Dendritic cell treated with granulocyte-macrophage colony-stimulating factor and Interleukin-4, amounts not matched to agents 40 ng/mL and 50 ng/mL, for 4 days (primary cell): ENCODE results near the gene EPHA3.

Source experiments
- H3K27ac Mint-ChIP-seq: one replicate; pipeline ENCODE4 v1.8.0; 2022; ENCODE audit warnings: mild to moderate bottlenecking, mixed read lengths
- H3K27me3 Mint-ChIP-seq: one replicate; pipeline ENCODE4 v1.8.0; 2022; ENCODE audit warnings: mild to moderate bottlenecking, mixed read lengths
- H3K36me3 Mint-ChIP-seq: one replicate; pipeline ENCODE4 v1.8.0; 2022; ENCODE audit warnings: low read depth, mixed read lengths
- H3K4me1 Mint-ChIP-seq: one replicate; pipeline ENCODE4 v1.8.0; 2022; ENCODE audit warnings: low read depth, mixed read lengths
- H3K4me3 Mint-ChIP-seq: one replicate; pipeline ENCODE4 v1.8.0; 2022; ENCODE audit warnings: mild to moderate bottlenecking, moderate library complexity, mixed read lengths
- H3K9me3 Mint-ChIP-seq: one replicate; pipeline ENCODE4 v1.8.0; 2022; ENCODE audit warnings: mixed read lengths
- intact Hi-C: fragments of 100-400 bp; cut with micrococcal nuclease; formaldehyde crosslinking; loops from one replicate; pipeline ENCODE4 v1.15.0; 2022

Gene EPHA3

GRCh38 chr3:89262309-89262929 lies 155.0 kb downstream of the EPHA3 start:
- no peaks in the 10 kb centered on the region for H3K36me3 Mint-ChIP-seq
- peaks cover 18% of the 10 kb centered on the region for H3K9me3 Mint-ChIP-seq
- intact Hi-C loops = no loop called here
- H3K27ac Mint-ChIP-seq = no peak overlapping the region
- H3K4me3 Mint-ChIP-seq = no peak overlapping the region
- no peaks in the 10 kb centered on the region for H3K4me1 Mint-ChIP-seq
- H3K27me3 Mint-ChIP-seq = no peaks in the 10 kb centered on the region

GRCh38 chr3:89264037-89264560 lies 156.7 kb downstream of the EPHA3 start:
- Mint-ChIP-seq H3K4me3 (no peak overlapping the region), H3K27me3 (no peaks in the 10 kb centered on the region), H3K9me3 (peaks cover 18% of the 10 kb centered on the region), H3K4me1 (no peaks in the 10 kb centered on the region), H3K36me3 (no peaks in the 10 kb centered on the region), H3K27ac (no peak overlapping the region)
- intact Hi-C loops = no loop called here

- Mint-ChIP-seq H3K27me3 (no peaks in the 10 kb centered on the region), H3K4me1 (no peaks in the 10 kb centered on the region), H3K36me3 (no peaks in the 10 kb centered on the region), H3K4me3 (no peak overlapping the region), H3K9me3 (peaks cover 18% of the 10 kb centered on the region), H3K27ac (no peak overlapping the region)
- intact Hi-C loops = no loop called here
Observed at GRCh38 chr3:89266074-89266473, 158.7 kb downstream of the EPHA3 start.

GRCh38 chr3:89268059-89268458 lies 160.6 kb downstream of the EPHA3 start:
- Mint-ChIP-seq H3K27me3 (no peaks in the 10 kb centered on the region), H3K27ac (no peak overlapping the region), H3K36me3 (no peaks in the 10 kb centered on the region), H3K4me1 (no peaks in the 10 kb centered on the region), H3K9me3 (peaks cover 12% of the 10 kb centered on the region), H3K4me3 (no peak overlapping the region)
- intact Hi-C loops = no loop called here

GRCh38 chr3:89270201-89270600 lies 162.8 kb downstream of the EPHA3 start:
- Mint-ChIP-seq H3K36me3 (no peaks in the 10 kb centered on the region), H3K27ac (no peak overlapping the region), H3K27me3 (no peaks in the 10 kb centered on the region), H3K4me1 (no peaks in the 10 kb centered on the region), H3K9me3 (no peaks in the 10 kb centered on the region), H3K4me3 (no peak overlapping the region)
- intact Hi-C loops = no loop called here

- Mint-ChIP-seq H3K36me3 (no peaks in the 10 kb centered on the region), H3K27ac (no peak overlapping the region), H3K4me1 (no peaks in the 10 kb centered on the region)
Observed at GRCh38 chr3:89275001-89275400, 167.6 kb downstream of the EPHA3 start.

GRCh38 chr3:89276116-89276515 lies 168.7 kb downstream of the EPHA3 start:
- no peaks in the 10 kb centered on the region for H3K27me3 Mint-ChIP-seq
- no peak overlapping the region for H3K4me3 Mint-ChIP-seq
- H3K4me1 Mint-ChIP-seq = no peaks in the 10 kb centered on the region
- H3K27ac Mint-ChIP-seq = no peak overlapping the region
- intact Hi-C loops = no loop called here
- no peaks in the 10 kb centered on the region for H3K36me3 Mint-ChIP-seq
- no peaks in the 10 kb centered on the region for H3K9me3 Mint-ChIP-seq

More at GRCh38 chr3:89275001-89275400, 167.6 kb downstream of the EPHA3 start:
- Mint-ChIP-seq H3K9me3 (no peaks in the 10 kb centered on the region), H3K4me3 (no peak overlapping the region), H3K27me3 (no peaks in the 10 kb centered on the region)
- intact Hi-C loops = no loop called here

- no peak overlapping the region for H3K27ac Mint-ChIP-seq
- no peaks in the 10 kb centered on the region for H3K36me3 Mint-ChIP-seq
- H3K9me3 Mint-ChIP-seq = no peaks in the 10 kb centered on the region
- H3K4me1 Mint-ChIP-seq = no peaks in the 10 kb centered on the region
- H3K27me3 Mint-ChIP-seq = no peaks in the 10 kb centered on the region
- H3K4me3 Mint-ChIP-seq = no peak overlapping the region
- intact Hi-C loops = no loop called here
Observed at GRCh38 chr3:89278302-89279025, 171.0 kb downstream of the EPHA3 start.

- intact Hi-C loops = no loop called here
- Mint-ChIP-seq H3K4me3 (no peak overlapping the region), H3K4me1 (no peaks in the 10 kb centered on the region), H3K36me3 (no peaks in the 10 kb centered on the region), H3K27me3 (no peaks in the 10 kb centered on the region), H3K27ac (no peak overlapping the region), H3K9me3 (peaks cover under 1% of the 10 kb centered on the region)
Observed at GRCh38 chr3:89280301-89280700, 172.9 kb downstream of the EPHA3 start.

- intact Hi-C loops = no loop called here
- no peaks in the 10 kb centered on the region for H3K36me3 Mint-ChIP-seq
- no peaks in the 10 kb centered on the region for H3K4me1 Mint-ChIP-seq
- no peak overlapping the region for H3K4me3 Mint-ChIP-seq
- no peaks in the 10 kb centered on the region for H3K27me3 Mint-ChIP-seq
- peaks cover 6% of the 10 kb centered on the region for H3K9me3 Mint-ChIP-seq
- no peak overlapping the region for H3K27ac Mint-ChIP-seq
Observed at GRCh38 chr3:89280822-89281365, 173.5 kb downstream of the EPHA3 start.

- intact Hi-C loops = no loop called here
- no peaks in the 10 kb centered on the region for H3K27me3 Mint-ChIP-seq
- no peak overlapping the region for H3K27ac Mint-ChIP-seq
- no peak overlapping the region for H3K4me3 Mint-ChIP-seq
- peaks cover 17% of the 10 kb centered on the region for H3K9me3 Mint-ChIP-seq
- H3K4me1 Mint-ChIP-seq = no peaks in the 10 kb centered on the region
- H3K36me3 Mint-ChIP-seq = no peaks in the 10 kb centered on the region
Observed at GRCh38 chr3:89287902-89288508, 180.6 kb downstream of the EPHA3 start.

GRCh38 chr3:89289574-89290190 lies 182.3 kb downstream of the EPHA3 start:
- no peak overlapping the region for H3K4me3 Mint-ChIP-seq
- no peaks in the 10 kb centered on the region for H3K36me3 Mint-ChIP-seq
- H3K4me1 Mint-ChIP-seq = no peaks in the 10 kb centered on the region
- no peak overlapping the region for H3K27ac Mint-ChIP-seq
- peaks cover 17% of the 10 kb centered on the region for H3K9me3 Mint-ChIP-seq
- intact Hi-C loops = no loop called here
- H3K27me3 Mint-ChIP-seq = no peaks in the 10 kb centered on the region

GRCh38 chr3:89297199-89297598 lies 189.8 kb downstream of the EPHA3 start:
- intact Hi-C loops = no loop called here
- no peak overlapping the region for H3K27ac Mint-ChIP-seq
- H3K27me3 Mint-ChIP-seq = no peaks in the 10 kb centered on the region
- no peaks in the 10 kb centered on the region for H3K36me3 Mint-ChIP-seq
- no peaks in the 10 kb centered on the region for H3K4me1 Mint-ChIP-seq
- H3K9me3 Mint-ChIP-seq = peaks cover 5% of the 10 kb centered on the region
- H3K4me3 Mint-ChIP-seq = no peak overlapping the region

GRCh38 chr3:89300526-89300925 lies 193.1 kb downstream of the EPHA3 start:
- intact Hi-C loops = no loop called here
- H3K36me3 Mint-ChIP-seq = no peaks in the 10 kb centered on the region
- H3K4me1 Mint-ChIP-seq = no peaks in the 10 kb centered on the region
- no peak overlapping the region for H3K4me3 Mint-ChIP-seq
- H3K27ac Mint-ChIP-seq = no peak overlapping the region
- H3K27me3 Mint-ChIP-seq = no peaks in the 10 kb centered on the region
- no peaks in the 10 kb centered on the region for H3K9me3 Mint-ChIP-seq
